GM19372 (cell line): ENCODE measurements around the gene HSPA14.
A peak's percentile ranks its signal among the peaks of the same experiment; 100 is the strongest.
"Not testable (repeated sequence)": the region's sequence is repeated elsewhere in the genome, so short reads cannot be mapped to it uniquely, and the experiment has no call there.

ENCODE experiments used
- ATAC-seq: cut with Tn5 transposase; IDR thresholded peaks from one replicate; pipeline ENCODE4 v1.9.1; 2021; ENCODE audit warnings: mild to moderate bottlenecking, low read depth, moderate library complexity; ENCODE audit not compliant: unreplicated experiment

HSPA14 gene, protein sequence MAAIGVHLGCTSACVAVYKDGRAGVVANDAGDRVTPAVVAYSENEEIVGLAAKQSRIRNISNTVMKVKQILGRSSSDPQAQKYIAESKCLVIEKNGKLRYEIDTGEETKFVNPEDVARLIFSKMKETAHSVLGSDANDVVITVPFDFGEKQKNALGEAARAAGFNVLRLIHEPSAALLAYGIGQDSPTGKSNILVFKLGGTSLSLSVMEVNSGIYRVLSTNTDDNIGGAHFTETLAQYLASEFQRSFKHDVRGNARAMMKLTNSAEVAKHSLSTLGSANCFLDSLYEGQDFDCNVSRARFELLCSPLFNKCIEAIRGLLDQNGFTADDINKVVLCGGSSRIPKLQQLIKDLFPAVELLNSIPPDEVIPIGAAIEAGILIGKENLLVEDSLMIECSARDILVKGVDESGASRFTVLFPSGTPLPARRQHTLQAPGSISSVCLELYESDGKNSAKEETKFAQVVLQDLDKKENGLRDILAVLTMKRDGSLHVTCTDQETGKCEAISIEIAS

DNA sequence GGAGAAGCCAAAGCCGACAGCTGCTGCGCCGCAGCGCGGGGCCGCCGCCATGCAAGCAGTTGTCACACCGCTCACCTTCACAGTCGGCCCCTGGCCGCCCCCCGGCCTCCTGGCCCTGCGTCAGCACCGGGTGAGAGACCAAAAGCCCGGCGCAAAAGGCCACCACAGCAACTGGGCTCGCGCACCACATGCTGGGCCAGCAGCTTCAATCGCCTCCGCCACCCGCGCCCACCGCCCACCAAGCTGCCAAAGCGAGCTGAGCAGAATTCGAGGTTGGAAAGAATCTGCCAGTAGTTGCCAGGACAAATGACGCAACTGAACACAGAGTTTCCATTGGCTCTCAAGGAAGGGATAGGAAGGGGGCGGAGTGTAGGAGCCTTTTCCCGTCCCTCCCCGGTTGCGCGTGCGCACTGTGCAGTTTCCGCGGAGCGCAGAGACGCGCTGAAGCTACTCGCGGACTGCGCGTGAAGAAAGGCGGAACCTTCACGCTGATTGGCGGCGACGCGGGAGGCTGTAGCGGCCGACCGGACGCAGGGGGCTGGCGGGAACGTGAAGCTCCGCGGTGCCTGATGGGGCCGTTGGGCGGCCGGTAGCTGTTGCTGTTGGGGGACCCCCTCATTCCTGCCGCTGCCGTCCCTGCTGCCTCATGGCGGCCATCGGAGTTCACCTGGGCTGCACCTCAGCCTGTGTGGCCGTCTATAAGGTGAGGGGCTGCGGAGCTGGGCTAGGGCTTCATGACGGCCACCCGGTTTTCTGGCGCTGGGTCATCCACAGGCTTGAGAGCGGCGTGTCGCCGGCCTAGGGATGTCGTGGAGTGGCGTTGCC lies at the start of gene HSPA14, which contains the start of the genes CDNF and MSANTD7:
HSPA14 (plus strand) TSS at position 550 of the 825 bp plus-strand sequence; CDS start at position 647, 97 bp downstream.
CDNF (minus strand) TSS at position 281 of the 825 bp plus-strand sequence; CDS start at position 190, 91 bp downstream.
MSANTD7 (plus strand) TSS at position 550 of the 825 bp plus-strand sequence. CDS start 3,979 bp downstream, outside the sequence.
- ATAC-seq: peak; percentile 91

DNA sequence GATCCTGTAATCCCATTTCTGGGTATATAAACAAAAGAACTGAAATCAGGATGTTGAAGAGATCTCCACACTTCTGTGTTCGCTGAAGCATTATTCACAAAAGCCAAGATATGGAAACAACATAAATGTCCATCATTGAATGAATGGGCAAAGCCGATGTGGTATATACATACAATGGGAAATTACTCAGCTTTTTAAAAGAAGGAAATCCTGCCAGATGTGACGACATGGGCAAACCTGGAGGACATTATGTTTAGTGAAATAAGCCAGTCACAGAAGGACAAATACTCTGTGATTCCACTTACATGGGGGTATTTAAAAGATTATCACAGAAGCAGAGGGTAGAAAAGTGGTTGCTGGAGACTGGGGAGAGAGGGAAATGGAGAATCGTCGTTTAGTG lies 39.5 kb upstream of the HSPA14 start:
- no peak for ATAC-seq

DNA sequence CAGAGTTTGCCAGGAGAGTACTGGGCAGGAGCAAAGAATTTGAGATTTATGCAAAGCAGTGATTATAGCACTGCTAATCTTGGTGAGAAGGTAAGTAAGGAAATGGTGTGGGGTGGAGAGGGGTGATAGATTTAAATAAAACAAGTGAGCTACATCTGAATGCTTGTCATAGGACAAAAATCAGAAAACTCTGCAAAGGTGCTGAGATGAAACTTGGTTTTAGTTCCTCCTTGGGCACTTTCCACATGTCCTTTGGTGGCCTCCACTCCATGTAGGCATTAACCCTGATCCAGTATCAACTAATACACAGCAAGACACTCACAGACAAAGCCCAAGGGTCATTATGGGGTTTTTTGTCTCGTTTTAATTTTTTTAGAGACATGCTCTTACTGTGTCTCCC lies 37.7 kb upstream of the HSPA14 start:
- no peak for ATAC-seq

DNA sequence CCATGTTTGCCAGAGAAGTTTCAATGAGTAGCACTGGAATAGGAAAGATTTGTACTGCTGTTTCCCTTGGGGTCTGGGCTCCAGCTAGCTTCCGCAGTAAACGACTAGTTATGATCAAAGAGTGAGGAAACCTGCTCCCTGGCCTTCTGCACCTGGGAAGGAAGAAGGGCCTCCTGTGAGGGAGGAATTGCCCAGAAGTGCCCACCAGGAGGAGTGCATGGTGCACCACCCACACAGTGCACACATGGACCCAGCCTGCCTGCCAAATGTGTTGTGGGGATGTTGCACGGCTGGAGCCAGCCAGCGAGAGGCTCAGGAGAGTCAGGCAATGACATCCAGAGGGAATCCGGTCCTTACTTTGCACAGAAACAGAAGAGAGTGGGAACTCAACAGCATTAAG lies 36.4 kb upstream of the HSPA14 start:
- no peak for ATAC-seq

DNA sequence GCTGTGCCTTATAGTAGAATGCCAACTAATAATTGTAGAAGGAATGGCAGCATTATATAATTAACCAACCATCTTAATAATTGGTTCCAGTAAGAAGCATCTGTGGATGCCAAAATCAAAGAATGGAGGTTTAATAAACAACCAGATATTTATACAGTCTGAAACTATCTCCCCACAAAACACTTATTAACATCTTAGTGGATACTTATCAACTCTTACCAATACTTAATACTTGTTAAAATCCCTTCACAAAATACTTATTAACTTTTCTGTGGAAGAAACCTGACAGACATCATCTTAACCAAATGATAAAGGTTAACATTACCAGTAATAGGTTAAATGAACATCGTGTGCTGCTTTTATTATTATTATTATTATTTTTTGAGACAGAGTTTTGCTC lies 34.3 kb upstream of the HSPA14 start:
- ATAC-seq: no peak

DNA sequence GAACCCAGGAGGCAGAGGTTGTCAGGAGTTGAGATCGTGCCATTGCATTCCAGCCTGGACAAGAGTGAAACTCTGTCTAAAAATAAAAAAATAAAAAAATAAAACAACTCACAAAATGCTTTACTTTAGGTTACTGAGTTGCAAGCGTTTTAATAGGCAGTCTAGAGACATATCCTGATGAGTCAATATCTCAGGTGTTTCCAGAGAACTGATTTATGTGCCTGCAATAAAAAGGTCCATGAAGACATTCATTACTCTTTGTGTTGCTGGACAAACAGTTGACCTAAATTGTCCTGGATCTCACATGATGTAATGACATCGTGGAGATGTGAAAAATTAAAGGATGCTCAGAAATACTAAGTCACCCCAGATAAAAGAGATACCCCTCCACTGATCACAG lies 31.8 kb upstream of the HSPA14 start:
- no peak for ATAC-seq

DNA sequence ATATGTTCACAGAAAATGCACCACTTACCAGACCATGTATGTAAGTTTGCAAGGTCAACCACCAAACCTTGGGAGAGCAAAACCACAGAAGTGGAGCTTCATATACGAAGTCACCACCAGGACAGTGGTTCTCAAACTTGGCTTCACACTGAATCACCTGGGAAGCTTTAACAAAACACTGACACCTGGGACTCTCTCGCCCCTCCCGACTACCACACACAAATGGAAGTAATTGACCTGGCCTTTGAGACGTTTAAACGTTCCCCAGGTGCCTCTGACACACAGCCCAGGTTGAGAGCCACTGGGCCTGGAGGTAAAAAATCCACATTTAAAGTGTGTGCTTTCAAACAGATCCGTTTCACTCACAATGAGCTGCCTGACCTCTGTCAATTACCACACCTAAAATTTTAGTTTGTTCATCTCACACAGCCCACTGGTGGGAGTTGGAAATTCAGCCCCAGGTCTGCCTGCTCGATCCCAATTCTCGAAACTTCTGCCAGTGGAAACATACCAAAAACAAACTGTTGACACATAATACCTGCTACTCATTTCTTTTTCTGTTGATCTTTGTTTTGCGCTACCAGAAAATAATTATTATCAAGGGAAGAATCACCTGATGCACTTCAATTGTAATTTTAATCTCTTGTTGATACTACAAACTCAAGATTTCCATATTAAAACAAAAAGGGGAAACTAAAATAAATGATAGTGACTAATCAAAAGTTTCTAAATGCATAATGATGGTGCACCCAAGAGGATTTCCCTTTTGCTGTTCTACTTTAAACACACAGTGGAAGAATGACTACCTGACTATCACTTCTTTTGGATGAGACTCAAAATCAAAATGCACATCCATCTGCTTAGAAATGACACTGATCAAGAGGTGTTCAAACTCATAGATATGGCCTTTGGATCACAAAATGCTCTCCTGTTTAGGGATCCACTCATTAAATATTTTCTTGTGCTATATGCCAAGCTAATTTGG lies 26.8 kb upstream of the HSPA14 start:
- no peak for ATAC-seq

DNA sequence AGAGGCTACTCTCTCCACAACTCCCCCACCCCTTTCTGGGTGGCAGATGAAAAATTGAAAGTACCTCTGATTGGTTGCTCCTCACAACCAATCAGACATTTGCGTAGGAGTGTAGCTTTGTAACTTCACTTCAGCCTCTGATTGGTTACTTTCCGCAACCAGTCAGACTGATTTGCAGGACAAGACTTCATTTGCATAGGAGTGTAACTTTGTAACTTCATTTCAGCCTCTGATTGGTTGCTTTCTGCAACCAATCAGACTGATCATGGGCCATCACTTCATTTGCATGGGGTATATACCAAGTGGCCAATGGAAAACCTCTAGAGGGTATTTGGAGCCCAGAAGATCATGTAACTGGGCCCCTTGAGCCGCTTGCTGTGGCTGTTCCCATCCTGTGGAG lies 25.8 kb upstream of the HSPA14 start:
- no peak for ATAC-seq

DNA sequence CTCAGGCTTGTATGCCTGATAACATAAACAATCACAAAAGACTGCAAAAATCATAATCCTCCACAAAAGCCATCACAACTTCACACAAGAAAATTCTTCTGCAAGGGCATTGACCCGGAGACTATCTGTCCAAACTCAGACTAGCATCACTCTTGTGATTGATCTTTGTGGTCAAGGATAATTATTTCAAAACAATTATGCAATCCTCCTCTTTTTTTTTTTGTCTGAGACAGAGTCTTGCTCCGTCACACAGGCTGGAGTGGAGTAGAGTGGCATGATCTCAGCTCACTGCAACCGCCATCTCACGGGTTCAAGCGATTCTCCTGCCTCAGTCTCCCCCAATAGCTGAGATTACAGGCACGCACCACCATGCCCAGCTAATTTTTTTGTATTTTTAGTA lies 22.4 kb upstream of the HSPA14 start:
- no peak for ATAC-seq

DNA sequence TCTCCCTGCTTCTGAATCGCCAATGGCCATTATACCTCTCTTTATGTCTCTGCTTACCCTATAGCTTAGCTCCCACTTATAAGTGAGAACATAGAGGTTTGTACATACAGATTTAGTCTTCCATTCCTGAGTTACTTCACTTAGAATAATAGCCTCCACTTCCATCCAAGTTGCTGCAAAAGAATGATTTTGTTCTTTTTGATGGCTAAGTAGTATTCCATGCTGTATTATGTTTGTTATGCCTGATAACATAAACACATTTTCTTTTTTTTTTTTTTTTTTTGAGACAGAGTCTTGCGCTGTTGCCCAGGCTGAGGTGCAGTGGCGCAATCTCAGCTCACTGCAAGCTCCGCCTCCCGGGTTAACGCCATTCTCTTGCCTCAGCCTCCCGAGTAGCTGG lies 21.4 kb upstream of the HSPA14 start:
- not testable (repeated sequence) for ATAC-seq

DNA sequence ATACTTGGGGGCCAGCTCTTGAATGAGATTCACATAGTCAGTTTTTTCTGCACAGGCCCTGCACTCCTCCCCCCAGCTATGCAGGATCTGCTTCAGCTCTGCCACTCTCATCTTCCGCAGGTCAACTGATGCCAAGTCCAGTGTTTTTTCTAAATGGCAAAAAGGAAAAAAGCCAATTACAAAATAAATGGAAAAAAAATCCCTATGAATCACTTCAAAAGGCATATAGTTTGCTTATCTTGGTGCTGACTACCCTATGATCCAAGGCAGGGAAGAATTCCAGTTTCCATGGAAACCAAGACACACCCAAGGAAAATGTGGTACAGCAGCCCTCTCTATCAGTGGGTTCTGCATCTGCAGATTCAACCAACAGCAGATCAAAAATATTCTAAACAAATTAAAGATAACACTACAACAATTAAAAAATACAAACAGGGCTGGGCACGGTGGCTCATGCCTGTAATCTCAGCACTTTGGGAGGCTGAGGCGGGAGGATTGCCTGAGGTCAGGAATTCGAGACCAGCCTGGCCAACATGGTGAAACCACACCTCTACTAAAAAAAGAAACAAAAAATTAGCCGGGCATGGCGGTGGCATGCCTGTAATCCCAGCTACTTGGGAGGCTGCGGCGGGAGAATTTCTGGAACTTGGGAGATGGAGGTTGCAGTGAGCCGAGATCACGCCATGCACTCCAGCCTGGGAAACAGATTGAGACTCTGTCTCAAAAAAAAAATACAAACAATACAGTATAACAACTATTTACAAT lies 17.9 kb upstream of the HSPA14 start:
- ATAC-seq: no peak

DNA sequence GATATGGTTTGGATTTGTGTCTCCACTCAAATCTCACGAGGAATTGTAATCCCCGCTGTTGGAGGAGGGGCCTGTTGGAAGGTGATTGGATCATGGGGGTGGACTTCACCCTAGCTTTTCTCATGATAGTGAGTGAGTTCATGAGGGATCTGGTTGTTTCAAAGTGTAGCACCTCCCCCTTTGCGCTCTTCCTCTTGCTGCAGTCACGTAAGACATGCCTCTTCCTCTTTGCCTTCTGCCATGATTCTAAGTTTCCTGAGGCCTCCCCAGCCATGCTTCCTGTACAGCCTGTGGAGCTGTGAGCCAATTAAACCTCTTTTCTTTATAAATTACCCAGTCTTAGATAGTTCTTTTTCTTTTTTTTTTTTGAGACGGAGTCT lies 17.3 kb upstream of the HSPA14 start:
- ATAC-seq: no peak

DNA sequence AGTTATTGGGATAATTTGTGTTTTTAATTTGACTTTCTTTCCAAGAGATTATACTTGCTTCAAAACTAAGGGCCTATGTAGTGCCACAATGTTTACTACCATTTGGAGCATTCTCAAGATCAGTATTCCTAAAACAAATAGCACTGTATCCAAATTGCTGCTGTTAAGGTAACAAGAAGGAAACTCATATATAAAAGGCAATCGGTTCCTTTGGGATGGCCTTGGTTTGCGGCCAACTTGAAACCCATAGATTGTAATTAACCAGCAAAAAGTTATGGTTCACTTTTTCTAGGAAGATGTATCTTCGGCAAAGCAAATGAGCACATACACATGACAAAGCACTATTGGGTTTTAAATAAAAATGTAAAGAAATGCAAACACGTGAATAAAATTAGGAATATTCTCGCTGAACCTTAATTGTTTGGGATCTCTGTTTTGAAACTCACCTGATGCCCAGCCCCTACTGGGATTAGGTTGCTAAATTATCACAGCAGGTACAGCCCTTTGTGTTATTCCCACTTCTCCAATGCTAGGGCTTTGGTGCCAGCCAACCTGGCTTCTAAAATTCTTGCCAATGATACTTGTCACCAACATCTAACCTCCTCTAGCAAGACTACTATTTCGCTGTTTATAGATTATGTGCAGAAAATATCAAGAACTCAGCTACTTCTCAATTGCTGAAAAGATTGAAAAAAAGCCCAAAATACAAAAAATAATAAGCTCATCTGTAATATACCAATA lies 16.3 kb upstream of the HSPA14 start:
- ATAC-seq: no peak

DNA sequence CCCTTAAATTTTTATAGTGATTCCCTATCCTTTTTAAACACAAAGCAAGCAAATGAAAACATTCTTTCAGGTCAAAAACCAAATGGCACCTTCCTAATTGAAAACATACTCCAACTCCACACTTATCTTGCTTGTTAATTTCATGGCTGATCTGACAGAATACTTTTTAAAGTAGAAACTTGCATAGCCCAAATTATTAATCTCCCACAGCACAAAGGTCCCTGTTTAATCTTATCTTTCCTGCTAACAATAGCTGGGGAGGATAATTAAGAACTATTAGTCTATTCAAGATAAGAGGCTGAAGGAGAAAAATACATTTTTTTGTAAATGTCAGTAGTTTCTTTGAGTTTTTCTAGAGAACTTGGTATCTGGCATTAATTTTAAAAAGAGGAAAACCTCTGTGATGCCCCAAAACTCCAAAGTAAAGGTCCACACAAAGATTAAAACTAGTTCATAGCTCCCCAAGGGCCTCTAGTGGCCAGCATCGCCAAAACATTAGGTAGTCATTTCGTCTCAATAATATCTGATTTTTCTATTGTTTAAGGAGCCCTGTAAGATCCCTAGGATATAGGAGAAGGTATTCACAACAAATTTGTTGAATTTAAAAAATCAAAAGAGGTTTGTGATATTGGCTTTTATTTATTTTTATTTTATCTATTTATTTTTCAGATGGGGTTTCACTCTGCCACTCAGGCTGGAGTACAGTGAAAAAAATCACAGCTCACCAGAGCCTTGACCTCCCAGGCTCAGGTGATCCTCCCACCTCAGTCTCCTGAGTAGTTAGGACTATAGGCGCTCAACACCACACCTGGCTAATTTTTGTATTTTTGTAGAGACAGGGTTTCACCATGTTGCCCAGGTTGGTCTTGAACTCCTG lies 15.0 kb upstream of the HSPA14 start:
- no peak for ATAC-seq

DNA sequence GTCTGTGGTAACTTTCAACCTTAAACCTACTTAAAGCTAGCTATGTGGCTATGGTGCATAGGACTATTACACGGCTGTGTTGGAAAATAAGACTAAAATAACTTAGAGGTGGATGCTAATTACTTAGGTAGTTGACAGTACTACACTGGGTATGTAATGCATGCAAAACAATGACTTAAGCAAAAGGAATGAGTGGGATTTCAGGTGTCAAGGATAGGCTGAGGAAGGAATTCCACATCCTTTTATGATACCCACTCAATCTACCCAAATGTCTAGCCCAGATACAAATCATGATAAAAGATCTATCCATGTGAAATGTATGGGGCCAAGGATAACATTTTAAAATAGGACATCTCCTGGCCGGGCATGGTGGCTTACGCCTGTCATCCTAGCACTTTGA lies 14.1 kb upstream of the HSPA14 start:
- no peak for ATAC-seq

DNA sequence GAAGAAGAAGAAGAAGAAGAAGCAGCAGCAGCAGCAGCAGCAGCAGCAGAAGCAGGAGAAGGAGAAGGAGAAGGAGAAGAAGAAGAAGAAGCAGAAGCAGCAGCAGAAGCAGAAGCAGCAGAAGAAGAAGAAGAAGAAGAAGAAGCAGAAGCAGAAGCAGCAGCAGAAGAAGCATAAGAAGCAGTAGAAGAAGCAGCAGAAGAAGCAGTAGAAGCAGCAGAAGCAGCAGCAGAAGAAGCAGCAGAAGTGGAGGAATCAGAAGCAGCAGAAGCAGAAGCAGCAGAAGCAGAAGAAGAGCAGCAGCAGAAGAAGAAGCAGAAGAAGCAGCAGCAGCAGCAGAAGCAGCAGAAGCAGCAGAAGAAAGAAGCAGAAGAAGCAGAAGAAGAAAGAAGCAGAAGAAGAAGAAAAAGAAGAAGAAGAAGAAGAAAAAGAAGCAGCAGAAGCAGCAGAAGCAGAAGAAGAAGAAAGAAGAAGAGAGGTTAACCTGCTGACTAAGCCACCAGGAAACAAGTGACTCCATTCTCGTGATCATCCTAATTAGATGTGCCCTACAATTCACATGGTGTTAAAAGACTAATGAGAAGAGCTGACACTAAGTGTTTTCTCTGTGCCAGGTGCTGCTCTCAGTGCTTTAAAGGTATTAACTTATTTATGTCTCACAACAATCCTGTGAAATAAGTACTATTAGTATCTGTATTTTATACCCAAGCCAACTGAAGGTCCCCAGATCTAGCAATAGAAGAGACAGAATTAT lies 11.9 kb upstream of the HSPA14 start:
- no peak for ATAC-seq

DNA sequence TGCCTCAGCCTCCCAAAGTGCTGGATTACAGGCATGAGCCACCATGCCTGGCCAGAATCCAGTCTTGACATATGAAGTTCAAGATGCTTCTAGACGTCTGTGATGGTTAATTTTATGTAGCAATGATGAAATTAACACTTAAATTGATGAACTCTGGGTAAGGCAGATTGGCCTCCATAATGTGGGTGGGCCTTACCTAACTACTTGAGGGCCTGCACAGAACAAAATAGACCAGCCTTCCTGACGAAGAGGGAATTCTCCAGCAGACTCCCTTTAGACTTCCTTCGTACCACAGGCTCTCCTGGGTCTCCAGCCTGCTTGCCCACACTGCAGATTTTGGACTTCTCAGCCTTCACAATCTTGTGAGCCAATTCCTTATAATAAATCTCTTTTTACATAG lies 5.0 kb upstream of the HSPA14 start:
- no peak for ATAC-seq
